SK-N-MC (cell line): Measurements from ENCODE around the gene PREX1.

Source experiments
- EZH2 ChIP-seq: fragments of 200-600 bp; sonication (generic); IDR thresholded peaks from one replicate; pipeline ENCODE4 v1.6.1; 2017; ENCODE audit warnings: antibody characterized with exemption
- FOXP2 ChIP-seq: optimal IDR thresholded peaks from 2 replicates; pipeline ENCODE3; 2011; ENCODE audit warnings: mild to moderate bottlenecking, moderate library complexity; ENCODE audit not compliant: insufficient read depth; ENCODE audit errors: extremely low read length, control extremely low read depth
- POLR2AphosphoS5 ChIP-seq: IDR thresholded peaks from 2 replicates; pipeline ENCODE4 v1.6.1; 2012; ENCODE audit warnings: mild to moderate bottlenecking, low read depth, low read length, borderline replicate concordance

DNA sequence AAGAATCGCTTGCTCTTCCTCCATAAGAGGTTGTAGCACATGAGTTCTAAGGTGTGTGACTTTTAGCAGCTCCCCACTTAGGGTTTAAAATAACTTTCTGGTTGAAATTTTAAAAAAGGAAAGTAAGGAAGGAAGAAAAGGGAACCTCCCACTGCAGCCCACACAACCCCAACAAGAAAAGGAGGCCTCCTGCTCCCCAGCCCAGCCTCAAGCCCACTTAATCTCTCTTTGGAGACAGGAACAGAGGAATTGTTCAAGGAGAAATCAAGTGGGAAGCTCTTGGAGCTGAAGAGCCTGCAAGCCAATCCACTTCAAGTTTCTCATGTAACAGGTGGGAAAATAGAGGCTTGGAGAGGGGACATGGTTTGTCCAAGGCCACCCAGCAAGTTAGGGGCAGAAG lies 39.1 kb upstream of the PREX1 start:
- TF ChIP-seq EZH2: no peak
- TF ChIP-seq POLR2AphosphoS5: no peak
- TF ChIP-seq FOXP2: no peak
